Fibroblast of lung (primary cell): Measurements from ENCODE around the gene PDGFC.

ENCODE experiments used
- EZH2 ChIP-seq: IDR thresholded peaks from 2 replicates; pipeline ENCODE4 v1.5.1; 2012; ENCODE audit warnings: low read length, control low read depth, mild to moderate bottlenecking; ENCODE audit errors: missing control alignments
- TF ChIP-seq, protein P1 (sequence below), 2 donors: IDR thresholded peaks in 1 of 2; conservative IDR thresholded peaks in 1 of 2; 1 replicate in 1 of 2; 2 replicates in 1 of 2; pipeline ENCODE4 v1.5.1; 2011 to 2012; ENCODE audit warnings: low read length in 2 of 2, control low read depth in 1 of 2, inconsistent platforms in 1 of 2, low read depth in 1 of 2, mild to moderate bottlenecking in 1 of 2

DNA sequence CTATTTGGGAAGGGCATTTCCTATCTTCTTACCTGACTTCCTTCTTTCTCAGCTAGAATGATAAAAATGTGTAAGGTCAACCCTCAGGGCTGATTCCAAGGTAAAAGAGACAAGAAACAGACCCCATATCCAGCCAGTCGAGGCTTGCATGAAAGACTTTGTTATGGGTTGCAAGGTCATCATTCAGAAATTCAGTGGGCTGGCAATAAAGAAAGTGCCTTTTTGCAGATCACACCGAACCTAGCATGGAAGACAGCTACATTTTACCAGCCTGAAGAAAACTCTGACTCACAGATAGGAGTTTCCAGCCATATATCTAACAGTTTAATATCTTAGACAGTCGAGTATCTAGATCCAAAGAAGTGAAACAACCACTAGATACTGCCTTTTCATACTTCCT lies 87.4 kb downstream of the PDGFC start:
- no peak for TF ChIP-seq EZH2
- TF ChIP-seq, protein P1, sequence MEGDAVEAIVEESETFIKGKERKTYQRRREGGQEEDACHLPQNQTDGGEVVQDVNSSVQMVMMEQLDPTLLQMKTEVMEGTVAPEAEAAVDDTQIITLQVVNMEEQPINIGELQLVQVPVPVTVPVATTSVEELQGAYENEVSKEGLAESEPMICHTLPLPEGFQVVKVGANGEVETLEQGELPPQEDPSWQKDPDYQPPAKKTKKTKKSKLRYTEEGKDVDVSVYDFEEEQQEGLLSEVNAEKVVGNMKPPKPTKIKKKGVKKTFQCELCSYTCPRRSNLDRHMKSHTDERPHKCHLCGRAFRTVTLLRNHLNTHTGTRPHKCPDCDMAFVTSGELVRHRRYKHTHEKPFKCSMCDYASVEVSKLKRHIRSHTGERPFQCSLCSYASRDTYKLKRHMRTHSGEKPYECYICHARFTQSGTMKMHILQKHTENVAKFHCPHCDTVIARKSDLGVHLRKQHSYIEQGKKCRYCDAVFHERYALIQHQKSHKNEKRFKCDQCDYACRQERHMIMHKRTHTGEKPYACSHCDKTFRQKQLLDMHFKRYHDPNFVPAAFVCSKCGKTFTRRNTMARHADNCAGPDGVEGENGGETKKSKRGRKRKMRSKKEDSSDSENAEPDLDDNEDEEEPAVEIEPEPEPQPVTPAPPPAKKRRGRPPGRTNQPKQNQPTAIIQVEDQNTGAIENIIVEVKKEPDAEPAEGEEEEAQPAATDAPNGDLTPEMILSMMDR (conservative IDR thresholded peaks at IDR 0.05 in 1 of 2, IDR thresholded peaks at IDR 0.05 in 1 of 2; ENCODE audit: low read depth in 1 of 2, low read length in 2 of 2): no peak
